Measurements from ENCODE around the gene EPYC. TPM values are rescaled to one million over a fixed set of nuclear protein-coding genes. Genes with fewer than 3 reads are reported as not detected.

EPYC gene
- total and polyA plus RNA-seq, 2 of the 4 experiments (the other 2 are of a cell fraction) = not detected

- no CpG with 5 or more reads among the region's 2 CpGs for WGBS, 2 experiments (ENCODE audit: extremely low coverage in 2 of 2, insufficient read length in 1 of 2)
These were observed 67.1 kb downstream of the EPYC start for GRCh38 chr12:90937651-90938050.

More at GRCh38 chr12:90937651-90938050, 67.1 kb downstream of the EPYC start:
- DNase-seq (no peak), ATAC-seq (ENCODE audit: low read depth) (no peak)
- Histone ChIP-seq H3K27me3 (ENCODE audit: control insufficient read depth, insufficient read depth, low read length) (no peaks in the 10 kb centered on the region), H2AK9ac (replicated peaks; ENCODE audit: low read depth, low read length, poor library complexity) (no peak overlapping the region), H3K56ac (ENCODE audit: extremely low read depth, insufficient read depth, low read length) (no peak overlapping the region), H4K20me1 (ENCODE audit: insufficient read depth, low read length) (no peaks in the 10 kb centered on the region), H4K8ac (ENCODE audit: low read depth in 2 of 2, low read length in 2 of 2) (no peak overlapping the region), H3K9ac (ENCODE audit: low read depth, low read length) (no peak overlapping the region), H3K79me1 (ENCODE audit: low read depth in 1 of 2, low read length in 2 of 2) (no peaks in the 10 kb centered on the region), H3K4ac (ENCODE audit: low read depth, low read length) (no peak overlapping the region), H3K18ac (ENCODE audit: low read depth, low read length) (no peak overlapping the region), H4K91ac (ENCODE audit: insufficient read depth, low read depth, low read length) (no peak overlapping the region), H4K5ac (ENCODE audit: low read depth, low read length) (no peak overlapping the region), H2BK15ac (ENCODE audit: low read depth, low read length) (no peak overlapping the region), H3K23ac (ENCODE audit: low read depth, low read length) (no peak overlapping the region), H2BK5ac (ENCODE audit: low read depth, low read length, poor library complexity, severe bottlenecking) (no peak overlapping the region), H2AFZ (replicated peaks; ENCODE audit: low read length, poor library complexity) (no peak overlapping the region), H3K27ac (ENCODE audit: insufficient read depth, low read length) (no peak overlapping the region), H3K4me3 (ENCODE audit: insufficient read depth, low read depth, low read length) (no peak overlapping the region), H2BK120ac (ENCODE audit: low read depth, low read length) (no peak overlapping the region), H3K9me1 (ENCODE audit: insufficient read depth, low read length) (peaks cover 3% of the 10 kb centered on the region; the same call in 1 of the 2 replicates), H3K14ac (replicated peaks; ENCODE audit: low read depth, low read length) (no peak overlapping the region), H3K4me1 (ENCODE audit: control insufficient read depth, insufficient read depth, low read length) (peaks cover 4% of the 10 kb centered on the region; the same call in 1 of the 2 replicates), H2AK5ac (ENCODE audit: low read depth, low read length) (no peak overlapping the region), H3K4me2 (ENCODE audit: low read depth, low read length) (no peak overlapping the region), H3K36me3 (ENCODE audit: control insufficient read depth, insufficient read depth, low read length) (no peaks in the 10 kb centered on the region), H2BK20ac (ENCODE audit: low read depth, low read length) (no peak overlapping the region), H3K9me3 (ENCODE audit: control insufficient read depth, insufficient read depth, low read length) (no peaks in the 10 kb centered on the region)
- ChIA-PET CTCF (no interaction called here), POLR2A (ENCODE audit: unreplicated experiment) (no interaction called here)
- BruUV-seq (replicated peaks) = no TSS peak
- no peak for TF ChIP-seq POLR2A (IDR thresholded peaks at IDR 0.05; ENCODE audit: low read depth, low read length)
- TF ChIP-seq, protein P1, sequence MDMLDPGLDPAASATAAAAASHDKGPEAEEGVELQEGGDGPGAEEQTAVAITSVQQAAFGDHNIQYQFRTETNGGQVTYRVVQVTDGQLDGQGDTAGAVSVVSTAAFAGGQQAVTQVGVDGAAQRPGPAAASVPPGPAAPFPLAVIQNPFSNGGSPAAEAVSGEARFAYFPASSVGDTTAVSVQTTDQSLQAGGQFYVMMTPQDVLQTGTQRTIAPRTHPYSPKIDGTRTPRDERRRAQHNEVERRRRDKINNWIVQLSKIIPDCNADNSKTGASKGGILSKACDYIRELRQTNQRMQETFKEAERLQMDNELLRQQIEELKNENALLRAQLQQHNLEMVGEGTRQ (IDR thresholded peaks at IDR 0.05; ENCODE audit: low read depth, low read length) = no peak
- TF ChIP-seq MXI1 (IDR thresholded peaks at IDR 0.05; ENCODE audit: borderline replicate concordance, low read depth, low read length) = no peak
- TF ChIP-seq MAZ (IDR thresholded peaks at IDR 0.05; ENCODE audit: borderline replicate concordance, low read depth, low read length) = no peak
- no peak for TF ChIP-seq RFX5 (IDR thresholded peaks at IDR 0.05; ENCODE audit: low read depth, low read length)
- no peak for TF ChIP-seq RAD21 (IDR thresholded peaks at IDR 0.05; ENCODE audit: low read length)
- no peak for TF ChIP-seq FOS (IDR thresholded peaks at IDR 0.05; ENCODE audit: low read depth, low read length)
- TF ChIP-seq CEBPB (IDR thresholded peaks at IDR 0.05; ENCODE audit: low read depth, low read length) = no peak
- TF ChIP-seq ELK1 (IDR thresholded peaks at IDR 0.05; ENCODE audit: borderline replicate concordance, low read depth, low read length) = no peak
- no peak for TF ChIP-seq BHLHE40 (IDR thresholded peaks at IDR 0.05; ENCODE audit: low read depth, low read length)
- intact Hi-C loops (cut with micrococcal nuclease) = no loop called here
- dilution Hi-C loops (cut with HindIII; ENCODE audit: low sequenced_read_pairs, unreplicated experiment) = no loop called here
- in situ Hi-C loops (cut with MboI; ENCODE audit: low sequenced_read_pairs) = loop anchor here (10.0 kb wide), 1 partner anchor 1393 kb away; no protein-coding TSS in a partner anchor

Measured in IMR-90 (cell line).